Transverse colon (tissue), 4 donors: ENCODE results near the gene SV2A.

Source experiments
- CTCF ChIP-seq, 5 experiments: fragments of 200-600 bp in 3 of 5; fragments of 450-650 bp in 2 of 5; sonication (generic) in 3 of 5; IDR thresholded peaks; 1 replicate in 2 of 5; 2 replicates in 3 of 5; pipeline ENCODE4 v1.5.1; 2016 to 2017; ENCODE audit warnings: antibody characterized with exemption in 5 of 5, inconsistent platforms in 3 of 5, mild to moderate bottlenecking in 2 of 5, moderate library complexity in 1 of 5
- EP300 ChIP-seq: sonication (generic); formaldehyde crosslinking; IDR thresholded peaks from one replicate; pipeline ENCODE4 v1.6.1; 2017; ENCODE audit warnings: antibody characterized with exemption, low read depth
- POLR2A ChIP-seq: fragments of 450-650 bp; IDR thresholded peaks from one replicate; pipeline ENCODE4 v1.6.1; 2016; ENCODE audit warnings: antibody characterized with exemption, mild to moderate bottlenecking, moderate library complexity
- POLR2AphosphoS5 ChIP-seq, 3 donors: sonication (generic); formaldehyde crosslinking; IDR thresholded peaks; one replicate each; pipeline ENCODE4 v1.6.1; 2016; ENCODE audit warnings: antibody characterized with exemption in 3 of 3

- TF ChIP-seq EP300: no peak
- TF ChIP-seq CTCF (IDR thresholded peaks at IDR 0.05): no peak
- TF ChIP-seq POLR2AphosphoS5 (IDR thresholded peaks at IDR 0.05): no peak
- TF ChIP-seq POLR2A: no peak
Observed at GRCh38 chr1:149937759-149938158, 20.1 kb upstream of the SV2A start.
